Cardiac fibroblast (primary cell): ENCODE data around the gene SLC37A1.
A peak's percentile ranks its signal among the peaks of the same experiment; 100 is the strongest.

Source experiments
- DNase-seq, 2 donors: peaks; one replicate each; pipeline versions ENCODE4 v3.0.0 to v3.0.0-alpha.2; 2010; ENCODE audit warnings: low read depth in 2 of 2
- H3K4me3 ChIP-seq, 2 donors: replicated peaks in 1 of 2; 1 replicate in 1 of 2; 2 replicates in 1 of 2; pipeline ENCODE4 v1.5.1; 2011; ENCODE audit warnings: low read depth in 2 of 2, low read length in 2 of 2, mild to moderate bottlenecking in 2 of 2, moderate library complexity in 1 of 2
- CTCF ChIP-seq: IDR thresholded peaks from one replicate; pipeline ENCODE4 v1.5.1; 2011; ENCODE audit warnings: low read depth, mild to moderate bottlenecking, low read length, inconsistent platforms

SLC37A1 gene

DNA sequence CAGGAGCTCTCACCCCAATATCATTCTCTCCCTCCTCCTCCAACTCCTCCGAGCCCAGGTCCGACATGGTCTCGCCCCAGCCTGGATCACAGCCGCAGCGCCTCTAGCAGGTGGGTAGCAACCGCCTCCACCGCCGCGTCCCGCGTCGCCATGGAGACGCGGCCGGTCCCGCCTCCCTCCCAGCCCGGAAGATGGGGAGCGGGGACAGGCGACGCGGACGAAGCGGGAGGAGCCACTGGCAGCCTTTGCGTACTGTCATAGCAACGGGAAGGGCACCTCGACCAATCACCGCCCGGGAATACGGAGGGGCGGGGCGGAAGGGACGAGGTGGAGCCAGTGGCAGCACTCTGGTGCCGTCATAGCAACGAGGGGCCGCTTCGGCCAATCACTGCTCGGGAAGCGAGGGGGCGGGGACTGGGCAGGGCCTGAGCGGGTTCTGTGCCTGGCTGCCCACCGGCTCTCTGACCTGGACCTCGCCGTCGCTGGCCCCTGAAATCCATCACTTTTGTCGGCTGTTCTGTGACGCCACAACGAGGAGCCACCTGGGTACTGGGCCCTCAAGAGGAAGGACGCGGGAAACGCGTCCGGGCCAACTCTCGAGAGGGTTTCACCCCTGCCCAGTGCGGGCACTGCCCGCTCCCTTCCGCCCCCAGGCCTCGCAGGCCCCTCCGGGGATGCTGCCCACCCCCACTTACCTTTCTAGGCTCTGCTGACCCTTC lies 17.4 kb upstream of the SLC37A1 start, which contains the start of gene RSPH1:
TSS of gene RSPH1 (minus strand) at position 105 of the 719 bp plus-strand sequence. CDS start at position 67, 38 bp downstream.
- peak; percentile 98 for DNase-seq
- TF ChIP-seq CTCF, result no peak
- peak within 1 kb of the TSS; percentile 61 to 69 for H3K4me3 ChIP-seq

GRCh38 chr21:42496839-42497202 lies 16.8 kb upstream of the SLC37A1 start:
- no peak for DNase-seq
- H3K4me3 ChIP-seq, result peak overlapping the region; percentile 58 to 69

GRCh38 chr21:42498012-42498411 lies 15.6 kb upstream of the SLC37A1 start:
- H3K4me3 ChIP-seq, result no peak overlapping the region
- no peak for TF ChIP-seq CTCF
- DNase-seq, result no peak

More at GRCh38 chr21:42496839-42497202, 16.8 kb upstream of the SLC37A1 start:
- no peak for TF ChIP-seq CTCF

- no peak for TF ChIP-seq CTCF
- no peak for DNase-seq
- H3K4me3 ChIP-seq, result no peak overlapping the region
Observed at GRCh38 chr21:42499444-42500112, 14.1 kb upstream of the SLC37A1 start.

DNA sequence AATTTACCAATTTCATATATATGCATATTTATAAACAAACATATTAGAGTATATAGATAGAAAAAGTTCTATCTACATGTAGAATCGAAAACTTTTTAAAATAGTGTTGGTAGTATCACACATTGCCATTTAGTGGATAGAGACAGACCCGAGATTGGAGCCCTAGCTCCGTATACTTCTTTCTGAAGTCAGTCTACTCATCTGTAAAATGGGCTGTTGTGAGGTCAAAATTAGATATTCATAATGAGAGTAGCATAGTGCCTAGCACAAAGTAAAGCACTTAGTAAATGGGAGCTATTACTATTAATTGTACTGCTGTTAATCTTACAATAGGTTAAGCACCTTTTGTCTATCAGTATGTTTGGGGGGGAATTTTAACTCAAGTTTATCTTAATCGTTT lies 13.4 kb upstream of the SLC37A1 start:
- no peak overlapping the region for H3K4me3 ChIP-seq
- TF ChIP-seq CTCF, result no peak
- DNase-seq, result no peak

GRCh38 chr21:42500736-42501135 lies 12.9 kb upstream of the SLC37A1 start:
- no peak overlapping the region for H3K4me3 ChIP-seq
- TF ChIP-seq CTCF, result no peak
- DNase-seq, result no peak
